SHP77 treated with DMSO at 0.1 percent for 48 hours (cell line): ENCODE measurements around the gene ADORA1.

ENCODE experiments used
- DNase-seq: peaks from one replicate; lab custom pipeline; 2025; lab: John Stamatoyannopoulos, UW

ADORA1 gene

DNA sequence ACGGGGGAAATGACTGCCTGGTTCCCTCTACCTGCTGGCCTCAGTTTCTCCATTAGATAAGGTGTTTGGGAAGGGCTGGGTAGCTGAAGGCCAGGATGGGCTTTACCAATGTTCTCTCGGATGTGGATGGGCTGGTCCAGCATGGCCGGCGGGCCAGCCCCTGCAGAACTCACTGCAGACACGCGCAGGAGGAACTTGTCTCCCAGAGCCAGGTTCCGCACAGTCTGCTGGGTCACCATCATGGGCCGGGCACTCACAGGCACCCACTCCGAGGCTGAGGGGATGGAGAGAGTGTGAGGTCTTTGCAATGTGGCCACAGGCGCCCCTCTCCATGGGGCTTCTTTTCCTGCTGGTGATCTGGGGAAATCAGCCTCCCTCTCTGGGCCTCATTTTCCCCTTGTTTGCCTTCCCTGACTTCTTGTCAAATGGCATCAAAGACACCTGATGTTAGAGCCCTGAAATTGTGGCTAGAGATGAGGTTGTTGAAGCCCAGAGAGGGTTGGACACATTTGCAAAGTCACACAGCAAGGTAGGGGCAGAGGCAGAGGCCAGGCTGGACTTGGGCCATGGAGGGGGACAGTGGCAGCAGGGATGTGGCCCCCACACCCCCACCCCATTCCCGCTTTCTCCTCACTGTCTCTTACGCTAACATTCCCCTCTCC, 46.9 kb downstream of the ADORA1 start:
- no peak for DNase-seq

DNA sequence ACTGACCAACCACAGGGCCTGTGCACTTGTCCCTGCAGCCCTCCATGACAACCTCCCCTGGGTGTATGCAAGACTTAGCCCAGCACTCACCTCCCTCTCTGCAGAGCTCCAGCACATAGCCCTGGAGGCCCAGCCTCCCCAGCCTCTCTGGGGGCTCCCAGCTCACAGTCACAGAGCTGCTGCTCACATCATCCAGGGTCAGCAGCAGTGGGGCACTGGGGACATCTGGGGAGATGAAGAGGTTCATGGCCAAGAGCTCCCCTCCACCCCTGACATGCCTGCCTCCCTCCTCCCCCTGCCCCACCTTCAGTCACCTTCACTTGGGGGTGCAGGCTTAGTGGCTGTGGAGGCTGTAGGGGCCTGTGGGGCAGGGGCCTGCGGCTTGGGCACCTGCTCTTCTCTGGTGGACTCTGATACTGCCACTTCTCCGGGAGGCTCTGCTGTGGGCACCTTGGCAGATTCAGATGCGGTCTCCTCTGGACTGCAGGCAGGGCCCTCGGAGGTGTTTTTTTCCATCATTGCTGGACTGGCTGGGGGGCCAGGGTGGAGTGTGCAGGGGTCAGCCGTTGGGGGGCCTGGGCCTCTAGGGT, 47.8 kb downstream of the ADORA1 start, which contains the start of gene MYBPH:
MYBPH (minus strand) TSS at position 590 of the 590 bp plus-strand sequence; CDS start at position 519, 71 bp downstream.
- DNase-seq, result no peak

DNA sequence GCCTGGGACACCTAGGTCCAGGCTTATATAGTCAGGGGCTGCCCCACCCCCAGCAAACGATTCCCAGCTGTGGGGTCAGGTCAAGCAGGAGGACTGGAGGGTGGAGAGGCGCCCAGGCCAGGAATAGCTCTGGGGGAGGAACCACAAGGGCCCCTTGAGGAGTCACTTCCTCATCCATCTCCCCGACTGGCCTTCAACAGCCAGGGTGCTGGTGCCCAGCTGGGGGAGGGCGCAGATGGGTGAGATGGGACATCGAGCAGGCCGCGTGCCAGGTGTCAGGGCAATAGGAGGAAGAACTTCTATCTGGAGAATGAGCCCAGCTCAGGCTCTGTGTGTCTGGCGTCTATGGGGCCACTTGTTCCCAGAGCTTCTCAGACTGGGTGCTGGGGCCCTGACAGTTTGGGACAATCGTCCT, 48.3 kb downstream of the ADORA1 start:
- DNase-seq, result no peak

DNA sequence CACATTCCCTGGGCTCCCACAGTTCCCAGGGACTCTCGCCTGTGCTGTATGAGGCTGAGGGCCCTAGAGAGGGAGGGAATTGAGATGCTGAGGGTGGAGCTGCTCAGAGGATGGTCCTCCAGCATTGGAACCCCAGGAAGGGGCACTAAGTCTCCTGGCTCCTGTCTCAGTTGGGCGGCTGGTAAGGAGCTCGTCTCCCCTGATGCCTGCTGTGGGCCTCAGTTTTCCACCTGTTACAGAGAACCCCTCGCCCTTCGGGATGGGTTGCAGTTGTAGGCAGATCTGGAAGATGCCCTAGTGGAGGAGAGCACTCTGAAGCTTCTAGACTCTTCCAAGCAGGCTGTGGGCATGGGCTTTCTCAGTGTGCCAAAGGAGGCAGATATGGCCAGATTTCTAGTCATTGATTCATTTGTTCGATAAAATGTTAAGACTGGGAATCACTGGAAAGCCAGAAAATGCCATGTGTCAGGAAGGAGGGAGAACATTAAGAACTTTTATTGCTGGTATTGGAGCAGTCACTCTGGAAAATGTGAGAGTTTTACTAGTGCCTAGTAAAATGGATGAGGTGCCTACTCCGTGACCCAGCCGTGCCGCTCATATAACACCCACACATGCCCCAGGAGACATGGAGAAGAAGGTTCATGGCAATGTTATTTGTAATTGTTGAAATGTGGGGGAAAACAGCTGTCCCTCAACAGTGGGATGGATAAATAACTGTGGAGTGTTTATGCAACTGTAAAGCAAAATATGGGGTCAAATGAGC, 48.9 kb downstream of the ADORA1 start:
- DNase-seq, result no peak

DNA sequence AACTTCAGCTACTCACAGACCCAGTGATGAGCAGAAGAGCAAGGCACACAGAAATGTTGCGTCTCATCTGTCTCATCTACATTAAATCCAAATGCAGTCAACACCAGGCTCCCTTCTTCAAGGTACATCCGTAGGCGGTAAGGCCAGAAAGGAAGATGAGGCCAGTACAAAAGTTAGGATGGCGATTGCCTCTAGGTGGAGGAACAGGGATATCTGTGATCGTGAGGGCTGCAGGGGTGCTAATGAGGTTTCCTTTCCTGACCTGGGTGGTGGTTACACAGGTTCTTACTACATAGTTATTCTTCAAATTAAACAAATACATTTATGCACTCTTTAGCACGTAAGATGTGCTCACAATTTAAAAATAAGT, 49.5 kb downstream of the ADORA1 start:
- no peak for DNase-seq

DNA sequence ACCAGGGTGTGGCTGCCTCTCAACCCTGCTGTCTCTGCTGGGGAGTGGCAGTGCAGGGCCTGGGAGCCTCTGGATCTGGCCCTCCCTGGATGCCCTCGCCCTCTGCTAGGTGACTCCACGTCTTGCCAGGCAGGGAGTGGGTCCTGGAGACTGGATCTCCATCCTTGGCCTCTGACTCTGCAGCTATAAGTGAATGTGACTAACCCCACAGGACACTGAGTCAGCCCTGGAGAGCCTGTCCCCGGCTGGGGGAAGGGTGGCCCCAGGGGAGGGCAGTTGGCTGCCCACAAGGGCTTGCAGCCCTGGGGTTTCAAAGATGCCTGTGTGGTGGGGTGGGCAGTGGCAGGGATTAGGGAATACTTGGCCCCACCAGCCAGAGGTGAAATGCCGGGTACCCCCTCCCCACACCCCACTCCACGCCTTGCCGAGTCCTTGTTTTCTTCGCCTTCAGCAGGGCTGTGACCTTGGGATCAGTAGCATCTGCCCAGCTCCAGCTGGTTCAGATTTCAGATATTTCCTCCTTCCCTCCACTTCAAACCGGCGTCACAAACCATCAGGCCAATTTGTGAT, 50.0 kb downstream of the ADORA1 start:
- no peak for DNase-seq

DNA sequence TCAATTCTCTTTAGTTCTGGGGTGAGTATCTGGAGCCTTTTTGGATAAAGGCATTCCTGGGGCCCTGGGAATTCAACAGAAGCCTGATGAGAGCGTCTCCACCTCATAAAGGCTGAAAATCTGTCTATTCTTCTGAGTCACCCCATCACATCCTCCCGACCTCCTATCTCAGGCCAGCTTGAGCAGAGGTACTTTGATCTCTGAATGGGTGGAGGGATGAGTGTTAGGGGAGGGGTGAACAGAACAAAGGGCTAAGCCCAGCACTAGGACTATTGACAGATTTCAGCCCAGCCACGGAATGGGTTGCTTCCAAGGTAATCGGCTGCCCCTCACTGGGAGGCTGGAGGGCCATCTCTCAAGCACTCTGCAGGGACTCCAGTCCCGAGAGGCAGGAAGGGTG, 50.6 kb downstream of the ADORA1 start:
- no peak for DNase-seq

DNA sequence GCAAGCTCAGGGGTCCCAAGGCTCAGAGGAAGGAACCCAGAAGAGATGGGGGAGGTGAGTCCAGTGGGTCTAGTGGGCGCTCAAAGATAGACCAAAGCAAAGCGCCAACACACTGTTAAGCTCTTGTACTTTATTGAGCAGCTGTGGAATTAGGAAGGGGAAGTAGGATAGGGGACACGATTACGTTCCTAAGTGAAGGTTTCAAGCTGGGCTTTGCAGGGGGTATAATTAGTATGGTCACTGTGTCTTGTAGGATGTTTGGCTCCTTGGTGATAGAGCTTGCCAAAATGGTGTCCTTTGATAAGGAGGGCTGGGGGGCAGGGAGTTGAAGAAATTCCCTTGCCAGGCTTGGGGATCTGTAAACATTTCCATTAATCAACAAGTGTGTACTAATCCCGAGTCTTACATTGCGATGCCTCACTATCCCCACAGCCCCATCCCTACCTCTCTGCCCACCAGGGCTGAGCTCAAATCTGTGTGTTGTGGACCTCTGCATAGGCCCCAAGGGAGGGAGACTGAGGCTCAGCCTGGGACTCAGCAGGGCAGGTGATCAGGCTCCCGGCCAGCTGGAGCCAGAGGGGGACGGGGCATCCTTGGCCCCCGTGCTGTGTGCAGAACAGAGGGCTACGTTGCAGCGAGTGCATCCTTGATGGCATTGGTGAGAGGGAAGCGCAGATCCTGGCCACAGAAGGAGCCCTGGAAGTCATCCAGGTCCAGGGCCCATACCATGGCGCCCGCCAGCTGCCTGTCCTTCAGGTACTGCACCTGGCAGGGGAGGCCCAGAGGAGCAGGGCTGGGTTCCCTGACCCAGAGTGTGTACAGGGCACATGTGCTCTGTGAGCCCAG, 51.5 kb downstream of the ADORA1 start:
- DNase-seq, result no peak

DNA sequence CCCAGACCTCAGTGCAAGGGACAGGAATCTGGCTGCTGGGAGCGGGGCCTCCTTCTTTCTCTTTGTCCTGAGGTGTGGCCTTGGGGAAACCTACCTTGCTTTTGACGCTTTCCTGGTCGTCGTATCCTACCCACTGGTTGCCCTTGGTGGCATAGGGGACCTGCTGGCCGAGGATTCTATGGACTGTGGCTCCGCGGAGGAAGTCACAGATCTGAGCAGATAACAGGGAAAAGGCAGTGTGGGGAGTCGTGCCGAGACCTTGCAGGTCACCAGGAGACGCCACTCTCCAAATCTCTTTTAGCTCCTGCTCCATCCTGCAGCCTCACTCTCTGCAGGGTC, 52.1 kb downstream of the ADORA1 start:
- DNase-seq, result no peak

DNA sequence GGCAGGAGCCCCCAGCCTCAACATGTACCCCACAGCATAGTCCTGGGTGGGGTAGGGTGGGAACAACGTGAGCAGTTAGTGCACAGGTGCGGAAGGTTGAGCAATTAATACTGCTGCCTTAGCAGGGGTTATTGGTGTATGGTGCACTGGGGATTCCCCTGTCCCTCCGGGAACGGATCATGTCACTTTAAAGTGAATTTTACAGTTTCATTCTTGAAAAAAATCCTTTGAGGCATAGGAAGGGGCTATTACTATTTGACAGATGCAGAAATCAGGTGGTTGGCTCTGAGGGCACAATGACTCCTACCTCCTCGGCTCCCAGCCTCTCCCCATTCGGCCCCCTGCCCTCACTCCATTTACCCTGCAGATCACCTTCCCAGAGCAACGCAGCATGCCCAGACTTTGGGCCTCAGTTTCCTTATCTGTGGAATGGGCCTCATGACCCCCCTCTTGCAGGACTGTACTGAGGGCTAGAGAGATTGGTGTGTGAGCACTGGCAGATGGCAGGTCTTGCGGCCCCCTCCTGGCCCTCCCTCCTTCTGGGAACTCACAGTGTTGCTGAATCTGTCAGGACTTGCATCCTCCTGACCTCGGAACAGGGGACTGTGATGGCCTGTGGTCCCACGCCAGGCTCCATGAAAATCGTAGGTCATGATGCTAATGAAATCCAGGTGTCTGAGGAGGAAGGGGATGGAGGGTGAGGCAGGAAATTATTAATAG, 53.2 kb downstream of the ADORA1 start:
- DNase-seq, result no peak

DNA sequence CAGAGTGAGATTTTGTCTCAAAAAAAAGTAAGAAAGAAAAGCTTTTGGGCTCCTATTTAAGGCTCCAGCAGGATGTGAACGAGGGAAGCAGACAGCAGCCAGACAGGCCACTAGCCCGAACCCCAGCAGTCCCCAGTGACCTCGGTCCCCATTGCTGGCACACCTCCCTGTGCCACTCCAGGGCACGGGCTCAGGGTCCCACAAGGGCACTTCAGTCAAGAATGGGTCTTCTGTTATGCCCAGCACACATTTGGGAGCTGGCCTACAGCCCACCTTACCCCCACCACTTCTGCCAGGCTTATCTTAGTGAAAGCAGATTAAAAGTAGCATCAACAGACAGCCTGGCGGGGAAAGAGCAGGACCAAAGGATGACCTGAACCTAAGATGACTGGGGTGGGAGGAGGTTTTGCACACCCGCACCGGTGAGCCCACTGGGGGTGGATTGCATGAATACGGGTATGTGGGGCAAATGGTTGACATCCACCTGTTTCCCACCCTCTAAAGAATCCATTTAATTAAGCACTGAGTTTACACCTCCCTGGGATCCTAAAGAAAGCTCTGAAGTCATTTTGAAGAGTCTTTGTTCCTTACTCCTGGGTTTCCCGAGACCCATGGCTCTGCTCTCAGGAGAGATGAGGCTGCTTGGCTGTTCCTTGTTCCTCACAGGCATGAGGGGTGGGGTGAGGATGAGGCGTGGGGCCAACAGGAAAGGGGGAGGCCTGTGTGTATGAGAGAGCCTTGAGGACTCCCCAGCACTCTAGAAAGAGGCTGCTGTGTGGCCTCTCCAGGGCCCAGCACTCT, 54.3 kb downstream of the ADORA1 start:
- DNase-seq, result no peak

DNA sequence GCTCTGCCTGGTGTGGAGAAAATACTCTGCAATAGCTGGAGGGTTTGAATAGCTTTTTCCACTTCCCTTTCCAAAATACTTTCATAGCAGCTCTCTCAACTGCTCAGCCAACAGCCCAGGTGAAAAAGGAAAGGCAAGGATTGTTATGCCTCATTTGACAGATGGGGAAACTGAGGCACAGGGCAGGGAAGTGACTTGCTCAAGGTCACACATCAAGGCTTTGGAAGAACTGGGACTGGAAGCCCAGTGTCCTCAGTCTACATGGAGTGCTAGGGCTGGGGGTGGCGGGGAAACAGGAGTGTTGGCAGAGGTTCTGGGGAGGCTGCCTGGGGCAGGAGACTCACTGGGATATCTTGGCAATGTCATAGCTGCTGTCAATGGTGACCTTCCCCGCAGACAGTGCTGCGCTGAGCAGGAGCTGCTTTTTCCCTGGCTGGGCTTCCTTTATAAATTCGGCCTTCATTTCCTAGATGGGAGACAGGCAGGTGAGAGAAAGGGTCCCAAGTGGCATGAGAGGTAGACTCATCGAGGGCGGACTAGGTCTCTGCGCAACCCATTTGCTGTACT, 54.9 kb downstream of the ADORA1 start:
- no peak for DNase-seq

DNA sequence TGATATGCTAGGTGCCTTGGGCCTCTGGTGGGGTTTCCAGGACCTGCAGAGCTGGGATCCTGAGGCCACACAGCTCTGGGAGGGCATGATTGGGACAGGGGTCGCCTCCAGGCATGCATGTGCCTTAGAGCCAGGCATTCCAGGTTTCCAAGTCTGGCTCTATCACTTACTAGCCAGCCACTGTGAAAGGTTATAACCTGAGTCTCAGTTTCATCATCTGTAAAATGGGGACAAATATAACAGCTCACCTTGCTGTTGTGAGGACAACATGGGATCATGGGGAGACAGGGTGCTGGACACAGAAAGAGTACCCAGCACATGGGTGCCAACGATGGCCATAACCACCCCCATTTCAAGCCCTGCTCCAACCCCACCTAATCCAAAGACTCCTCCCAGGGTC, 56.3 kb downstream of the ADORA1 start:
- DNase-seq, result no peak

DNA sequence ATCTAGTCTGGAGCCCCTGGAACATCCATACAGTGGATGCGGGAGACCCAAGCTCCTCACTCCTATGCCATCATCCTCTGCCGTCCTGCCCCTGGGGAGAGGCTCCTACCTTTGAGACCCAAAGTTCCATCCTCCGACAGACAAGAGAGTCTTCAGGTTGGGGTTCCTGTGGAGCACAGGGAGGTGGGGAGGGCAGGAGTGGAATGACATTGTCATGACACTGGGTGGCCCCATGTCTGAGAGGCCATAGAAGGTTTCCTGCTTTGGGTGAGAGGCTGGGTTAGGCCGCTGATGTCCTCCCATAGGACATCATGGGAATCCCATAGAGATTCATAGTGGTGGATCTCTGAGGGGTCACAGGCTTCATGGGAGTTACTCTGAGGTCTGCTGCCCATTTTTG, 56.9 kb downstream of the ADORA1 start:
- no peak for DNase-seq

DNA sequence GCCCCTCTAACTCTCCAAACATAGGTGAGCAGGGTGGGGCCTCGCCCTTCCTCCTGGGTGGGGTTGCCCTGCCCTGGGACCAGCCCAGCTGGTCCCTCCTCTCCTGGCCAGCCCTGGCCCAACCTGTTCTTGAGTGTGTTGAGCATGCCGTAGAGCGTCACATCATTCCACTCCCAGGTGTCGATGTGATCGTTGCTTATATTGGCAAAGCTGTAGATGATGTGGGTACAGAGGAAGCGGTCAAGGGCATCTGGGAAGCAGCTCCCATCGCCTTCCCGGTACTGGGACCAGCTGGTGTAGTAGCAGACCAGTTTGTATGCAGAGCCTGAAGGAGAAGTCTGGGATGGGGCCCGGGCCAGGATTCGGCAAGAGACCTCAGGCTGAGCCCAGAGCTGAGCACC, 57.5 kb downstream of the ADORA1 start:
- no peak for DNase-seq

DNA sequence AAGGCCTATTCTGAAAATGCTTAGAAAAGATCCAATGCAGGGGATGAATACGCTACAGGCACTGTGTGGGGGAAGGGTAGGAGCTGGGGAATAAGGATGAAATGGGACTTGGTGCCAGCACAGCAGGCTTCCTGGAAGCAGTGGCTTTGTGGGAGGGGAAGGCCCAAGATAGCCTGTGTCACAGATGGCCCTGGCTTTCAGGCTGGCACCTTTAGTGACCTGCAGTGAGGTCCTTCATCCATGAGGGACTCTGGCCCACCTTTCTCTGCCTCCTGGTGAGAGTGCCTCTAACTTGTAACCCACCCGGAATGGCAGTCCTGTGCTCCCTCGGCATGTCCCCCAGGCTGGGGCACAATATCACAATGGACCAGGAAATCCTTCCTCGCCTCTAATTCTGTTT, 58.1 kb downstream of the ADORA1 start:
- DNase-seq, result no peak

DNA sequence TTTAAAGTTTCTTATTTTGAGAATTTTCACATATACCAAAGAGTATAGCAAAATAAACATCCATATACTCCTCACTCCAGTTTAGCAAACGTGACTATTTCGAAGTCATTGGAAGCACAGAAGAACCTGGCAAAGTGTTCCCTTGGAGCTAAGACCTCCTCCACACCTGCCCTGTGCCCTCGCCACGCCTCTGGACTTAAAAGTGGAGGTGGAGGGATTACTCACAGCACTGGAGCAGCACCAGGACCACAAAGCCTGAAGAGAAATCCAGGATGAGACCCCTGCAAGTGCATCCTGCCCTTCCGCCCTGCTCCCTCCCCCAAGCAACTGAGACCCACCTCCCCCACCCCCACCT, 58.5 kb downstream of the ADORA1 start:
- no peak for DNase-seq

DNA sequence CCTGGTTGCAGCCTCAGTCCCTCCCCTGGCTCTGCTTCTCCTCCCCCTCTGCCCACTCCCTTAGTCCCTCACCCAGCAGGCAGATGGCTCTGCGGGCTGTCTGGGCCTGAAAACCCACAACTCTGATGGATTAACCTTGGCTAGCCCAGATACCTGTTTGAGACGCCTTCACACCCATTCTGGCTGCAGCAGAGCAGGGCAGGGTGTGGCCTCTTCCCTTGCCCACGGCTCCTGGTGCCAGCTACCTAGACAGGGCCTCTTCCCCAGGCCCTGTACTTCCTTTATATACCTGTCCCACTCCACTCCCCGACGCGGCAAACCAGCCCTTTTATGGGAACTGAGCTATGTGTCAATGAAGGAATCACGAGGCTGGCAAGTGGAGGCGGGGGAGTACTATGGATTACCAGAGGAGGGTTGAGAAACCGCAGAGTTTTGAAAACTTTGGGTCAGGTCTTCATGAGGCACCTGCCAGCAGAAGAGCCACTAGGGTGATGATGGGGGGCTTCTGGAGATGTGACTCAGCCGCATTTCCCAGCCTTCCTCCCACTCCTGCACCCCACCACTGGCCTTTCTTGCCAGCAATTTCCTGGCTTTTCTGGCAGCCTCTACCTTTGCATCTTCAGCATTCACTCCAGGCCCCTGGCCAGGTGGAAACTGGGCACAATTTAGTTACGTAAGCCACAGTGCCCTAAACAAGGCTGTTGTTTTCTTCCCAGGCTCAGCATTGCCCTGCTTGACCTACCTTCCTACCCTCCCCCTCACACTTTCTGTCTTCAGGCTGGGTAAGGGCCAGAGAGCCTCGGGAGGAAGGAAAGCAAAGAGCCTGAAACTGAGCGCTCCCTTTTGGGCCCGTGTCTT, 59.1 kb downstream of the ADORA1 start, which contains the start of gene CHI3L1:
CHI3L1 (minus strand) TSS at position 259 of the 858 bp plus-strand sequence; CDS start at position 178, 81 bp downstream.
- no peak for DNase-seq

DNA sequence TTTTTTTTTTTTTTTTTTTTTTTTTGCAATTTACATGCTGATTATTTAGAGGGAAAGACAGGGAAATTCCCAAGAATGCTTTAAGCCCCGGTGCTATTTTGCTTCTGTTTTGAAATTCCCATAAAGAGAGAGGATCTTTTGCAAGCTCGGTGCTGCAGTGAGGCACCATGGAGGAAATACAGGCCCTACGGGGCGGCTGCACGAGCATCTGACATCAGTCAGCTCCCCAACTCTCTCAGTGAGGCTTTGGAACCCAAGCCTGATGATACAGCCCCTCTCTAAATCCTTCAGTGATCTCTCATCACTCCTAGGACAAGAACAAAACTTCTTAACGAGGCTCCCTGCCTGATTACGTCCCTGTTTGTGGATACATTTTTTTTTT, 59.8 kb downstream of the ADORA1 start:
- DNase-seq, result no peak
